Keratinocyte (primary cell): Measurements from ENCODE around the gene AMMECR1. TPM values are rescaled to one million over a fixed set of nuclear protein-coding genes. Genes with fewer than 3 reads are reported as not detected.

Experiments
- DNase-seq: peaks from one replicate; pipeline ENCODE4 v3.0.0-alpha.2; 2011; ENCODE audit warnings: low read depth, missing footprints, low spot score
- FAIRE-seq: peaks from 2 replicates; lab custom pipeline; 2011; peaks lifted over from hg19 to GRCh38; lab: Jason Lieb, UNC
- H2AFZ ChIP-seq: 2 replicates; pipeline ENCODE4 v1.6.0; 2012; ENCODE audit warnings: low read length, control low read depth, inconsistent platforms; ENCODE audit not compliant: control insufficient read depth
- H3K27ac ChIP-seq: 2 replicates; pipeline ENCODE4 v1.5.1; 2011; ENCODE audit warnings: low read length; ENCODE audit not compliant: control insufficient read depth, insufficient read depth
- H3K27me3 ChIP-seq: 3 replicates; pipeline ENCODE4 v1.6.0; 2011; ENCODE audit warnings: low read length; ENCODE audit not compliant: control insufficient read depth, insufficient read depth; ENCODE audit errors: extremely low read depth
- H3K36me3 ChIP-seq, 2 experiments: 2 replicates in 1 of 2; 3 replicates in 1 of 2; pipeline ENCODE4 v1.5.1; 2011; ENCODE audit warnings: low read length in 2 of 2, mild to moderate bottlenecking in 1 of 2; ENCODE audit not compliant: control insufficient read depth in 2 of 2, insufficient read depth in 2 of 2; ENCODE audit errors: extremely low read depth in 1 of 2
- H3K4me1 ChIP-seq: 3 replicates; pipeline ENCODE4 v1.5.1; 2011; ENCODE audit warnings: low read length; ENCODE audit not compliant: control insufficient read depth, insufficient read depth; ENCODE audit errors: extremely low read depth
- H3K4me2 ChIP-seq: 3 replicates; pipeline ENCODE4 v1.6.0; 2011; ENCODE audit warnings: low read depth, low read length; ENCODE audit not compliant: control insufficient read depth, insufficient read depth; ENCODE audit errors: extremely low read depth
- H3K4me3 ChIP-seq, 3 experiments: fragments of 200-600 bp in 1 of 3; sonication (generic) in 1 of 3; 2 replicates in 2 of 3; 3 replicates in 1 of 3; pipeline ENCODE4 v1.5.1; 2011 to 2016; ENCODE audit warnings: low read length in 3 of 3, mild to moderate bottlenecking in 3 of 3, control low read depth in 2 of 3, inconsistent platforms in 1 of 3, low read depth in 1 of 3, mixed read lengths in 1 of 3, mixed run types in 1 of 3, moderate library complexity in 1 of 3; ENCODE audit not compliant: control insufficient read depth in 2 of 3, insufficient read depth in 2 of 3; ENCODE audit errors: extremely low read depth in 1 of 3
- H3K79me2 ChIP-seq: 2 replicates; pipeline ENCODE4 v1.6.0; 2012; ENCODE audit warnings: low read length; ENCODE audit not compliant: control insufficient read depth, insufficient read depth
- H3K9ac ChIP-seq: 3 replicates; pipeline ENCODE4 v1.6.0; 2011; ENCODE audit warnings: low read length; ENCODE audit not compliant: control insufficient read depth, insufficient read depth; ENCODE audit errors: extremely low read depth
- H3K9me1 ChIP-seq: 3 replicates; pipeline ENCODE4 v1.6.0; 2011; ENCODE audit warnings: low read length; ENCODE audit not compliant: control insufficient read depth, insufficient read depth; ENCODE audit errors: extremely low read depth
- H3K9me3 ChIP-seq: 2 replicates; pipeline ENCODE4 v1.5.1; 2012; ENCODE audit warnings: low read depth, low read length; ENCODE audit not compliant: control insufficient read depth
- H4K20me1 ChIP-seq: 3 replicates; pipeline ENCODE4 v1.6.0; 2011; ENCODE audit warnings: low read length; ENCODE audit not compliant: control insufficient read depth, insufficient read depth; ENCODE audit errors: extremely low read depth
- EZH2 ChIP-seq: IDR thresholded peaks from one replicate; pipeline ENCODE4 v1.6.1; 2012; ENCODE audit warnings: inconsistent platforms, mild to moderate bottlenecking, low read length, moderate library complexity
- dilution Hi-C: fragments of 300-500 bp; cut with MboI; formaldehyde crosslinking; loops from one replicate; pipeline ENCODE4 v1.7.0; 2020; ENCODE audit warnings: low sequenced_read_pairs; ENCODE audit not compliant: extremely low pct_ligation_motif_present
- polyA plus RNA-seq, 5 experiments: library from polyadenylated mRNA; depleted of rRNA in 3 of 5; stranded (reverse) in 3 of 5; stranded (forward) in 1 of 5; unstranded in 1 of 5; fragments of >200 nt; gene quantifications; 1 replicate in 1 of 5; 2 replicates in 3 of 5; 3 replicates in 1 of 5; pipeline versions ENCODE4 v1.2.1 to v1.2.3, GENCODE V29; 2011 to 2012; ENCODE audit warnings: missing spikeins in 2 of 5, low read depth in 1 of 5, low replicate concordance in 1 of 5
- TF ChIP-seq, protein P1 (sequence below), 3 experiments: IDR thresholded peaks in 1 of 3; conservative IDR thresholded peaks in 1 of 3; optimal IDR thresholded peaks in 1 of 3; 2 replicates in 2 of 3; 3 replicates in 1 of 3; pipeline versions ENCODE3 to v1.5.1; 2011; ENCODE audit warnings: low read length in 3 of 3, mild to moderate bottlenecking in 3 of 3, moderate library complexity in 2 of 3, control low read depth in 1 of 3, inconsistent platforms in 1 of 3; ENCODE audit not compliant: insufficient read depth in 2 of 3; ENCODE audit errors: extremely low read depth in 1 of 3

Gene AMMECR1
- polyA plus RNA-seq, 1 donor (not counting 4 experiments of a cell fraction or from before 2014, with no cell fraction given), result 15.5 TPM

DNA sequence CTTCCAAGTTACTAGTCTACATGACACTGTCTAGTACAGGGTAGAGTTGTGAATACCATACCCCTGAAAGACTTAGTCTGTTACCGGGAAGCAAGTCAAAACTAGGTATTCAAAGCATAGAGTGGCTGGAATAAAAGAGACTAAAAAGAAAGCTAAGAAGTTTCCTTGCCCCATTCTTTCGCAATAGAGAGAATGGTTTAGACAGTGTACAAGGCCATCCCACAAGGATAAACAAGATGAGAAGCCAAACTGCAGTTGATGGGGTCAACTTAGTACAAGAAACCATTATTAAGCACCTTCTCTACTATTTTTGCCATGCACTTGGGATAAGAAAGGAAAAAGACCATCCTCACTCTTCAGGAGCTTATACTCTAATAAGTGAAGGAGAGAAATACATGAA, 30.3 kb downstream of the AMMECR1 start:
- Histone ChIP-seq H3K9ac (no peak overlapping the region), H3K4me3 (no peak overlapping the region), H3K4me1 (peaks cover 13% of the 10 kb centered on the region), H3K4me2 (no peak overlapping the region), H3K27me3 (no peaks in the 10 kb centered on the region), H3K36me3 (no peaks in the 10 kb centered on the region), H3K79me2 (peaks cover 6% of the 10 kb centered on the region), H3K9me3 (no peaks in the 10 kb centered on the region), H3K9me1 (no peaks in the 10 kb centered on the region), H4K20me1 (no peaks in the 10 kb centered on the region), H3K27ac (no peak overlapping the region), H2AFZ (no peak overlapping the region)
- no peak for TF ChIP-seq EZH2
- TF ChIP-seq, protein P1, sequence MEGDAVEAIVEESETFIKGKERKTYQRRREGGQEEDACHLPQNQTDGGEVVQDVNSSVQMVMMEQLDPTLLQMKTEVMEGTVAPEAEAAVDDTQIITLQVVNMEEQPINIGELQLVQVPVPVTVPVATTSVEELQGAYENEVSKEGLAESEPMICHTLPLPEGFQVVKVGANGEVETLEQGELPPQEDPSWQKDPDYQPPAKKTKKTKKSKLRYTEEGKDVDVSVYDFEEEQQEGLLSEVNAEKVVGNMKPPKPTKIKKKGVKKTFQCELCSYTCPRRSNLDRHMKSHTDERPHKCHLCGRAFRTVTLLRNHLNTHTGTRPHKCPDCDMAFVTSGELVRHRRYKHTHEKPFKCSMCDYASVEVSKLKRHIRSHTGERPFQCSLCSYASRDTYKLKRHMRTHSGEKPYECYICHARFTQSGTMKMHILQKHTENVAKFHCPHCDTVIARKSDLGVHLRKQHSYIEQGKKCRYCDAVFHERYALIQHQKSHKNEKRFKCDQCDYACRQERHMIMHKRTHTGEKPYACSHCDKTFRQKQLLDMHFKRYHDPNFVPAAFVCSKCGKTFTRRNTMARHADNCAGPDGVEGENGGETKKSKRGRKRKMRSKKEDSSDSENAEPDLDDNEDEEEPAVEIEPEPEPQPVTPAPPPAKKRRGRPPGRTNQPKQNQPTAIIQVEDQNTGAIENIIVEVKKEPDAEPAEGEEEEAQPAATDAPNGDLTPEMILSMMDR (optimal IDR thresholded peaks at IDR 0.05 in 1 of 3, IDR thresholded peaks at IDR 0.05 in 1 of 3, conservative IDR thresholded peaks at IDR 0.05 in 1 of 3; ENCODE audit: extremely low read depth in 1 of 3, insufficient read depth in 2 of 3, low read length in 3 of 3), result no peak
- FAIRE-seq (no peak), DNase-seq (no peak)
- dilution Hi-C loops, result no loop called here

DNA sequence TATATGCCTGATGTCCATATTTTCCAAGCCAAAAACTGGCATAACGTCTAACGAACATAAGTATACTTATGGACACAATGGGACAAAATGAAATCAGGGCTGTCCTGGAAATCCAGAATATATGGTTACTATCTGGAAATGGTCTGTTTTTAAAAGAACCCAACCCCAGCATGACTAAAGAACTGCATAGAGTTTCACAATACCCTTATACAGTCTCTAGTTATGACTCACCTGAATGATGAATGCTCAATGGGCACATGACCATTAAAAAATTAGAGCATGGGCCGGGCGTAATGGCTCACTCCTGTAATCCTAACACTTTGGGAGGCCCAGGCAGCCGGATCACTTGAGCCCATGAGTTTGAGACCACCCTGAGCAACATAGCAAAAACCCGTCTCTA, 31.8 kb downstream of the AMMECR1 start:
- Histone ChIP-seq H3K79me2 (peaks cover 12% of the 10 kb centered on the region), H3K27ac (peak overlapping the region; percentile 79), H3K9ac (peak overlapping the region; percentile 1), H3K9me1 (no peaks in the 10 kb centered on the region), H3K4me3 (no peak overlapping the region), H3K27me3 (no peaks in the 10 kb centered on the region), H3K4me1 (peaks cover 13% of the 10 kb centered on the region), H4K20me1 (no peaks in the 10 kb centered on the region), H3K36me3 (no peaks in the 10 kb centered on the region), H3K4me2 (peak overlapping the region; percentile 0), H3K9me3 (no peaks in the 10 kb centered on the region), H2AFZ (no peak overlapping the region)
- FAIRE-seq, result peak; percentile 63
- dilution Hi-C loops, result no loop called here
- peak; percentile 25 for DNase-seq
- TF ChIP-seq EZH2, result no peak
- TF ChIP-seq, protein P1 (optimal IDR thresholded peaks at IDR 0.05 in 1 of 3, IDR thresholded peaks at IDR 0.05 in 1 of 3, conservative IDR thresholded peaks at IDR 0.05 in 1 of 3; ENCODE audit: extremely low read depth in 1 of 3, insufficient read depth in 2 of 3, low read length in 3 of 3), result no peak
